ENCODE results near the gene ROS1.
"Not testable (repeated sequence)": the region's sequence is repeated elsewhere in the genome, so short reads cannot be mapped to it uniquely, and the experiment has no call there.

The ROS1 gene

GRCh38 chr6:117381749-117382148, 44.0 kb downstream of the ROS1 start:
- H3K4me3 ChIP-seq (ENCODE audit: insufficient read length, low read depth): no peak overlapping the region
- H3K27me3 ChIP-seq (ENCODE audit: insufficient read depth, insufficient read length): no peaks in the 10 kb centered on the region
- DNase-seq (ENCODE audit: low read depth, low spot score): no peak
- H3K9ac ChIP-seq (ENCODE audit: insufficient read length, low read depth): no peak overlapping the region
- no peaks in the 10 kb centered on the region for H3K36me3 ChIP-seq (ENCODE audit: insufficient read depth, insufficient read length, low read length)
- H3K4me1 ChIP-seq (ENCODE audit: insufficient read depth, insufficient read length): no peaks in the 10 kb centered on the region
- no peaks in the 10 kb centered on the region for H3K9me3 ChIP-seq (ENCODE audit: insufficient read depth, low read length)
- TF ChIP-seq YY1 (IDR thresholded peaks at IDR 0.05; ENCODE audit: insufficient read depth, insufficient read length): no peak
- TF ChIP-seq ZNF274 (IDR thresholded peaks at IDR 0.05; ENCODE audit: low read depth, low read length): no peak
- TF ChIP-seq SUZ12 (IDR thresholded peaks at IDR 0.05; ENCODE audit: extremely low read depth, insufficient read depth, insufficient read length): no peak

GRCh38 chr6:117380298-117380697, 45.4 kb downstream of the ROS1 start:
- no peaks in the 10 kb centered on the region for H3K27me3 ChIP-seq (ENCODE audit: insufficient read depth, insufficient read length)
- H3K4me3 ChIP-seq (ENCODE audit: insufficient read length, low read depth): no peak overlapping the region
- no peaks in the 10 kb centered on the region for H3K4me1 ChIP-seq (ENCODE audit: insufficient read depth, insufficient read length)
- no peak overlapping the region for H3K9ac ChIP-seq (ENCODE audit: insufficient read length, low read depth)
- no peak for TF ChIP-seq YY1 (IDR thresholded peaks at IDR 0.05; ENCODE audit: insufficient read depth, insufficient read length)
- no peak for TF ChIP-seq ZNF274 (IDR thresholded peaks at IDR 0.05; ENCODE audit: low read depth, low read length)
- TF ChIP-seq SUZ12 (IDR thresholded peaks at IDR 0.05; ENCODE audit: extremely low read depth, insufficient read depth, insufficient read length): no peak
- H3K36me3 ChIP-seq (ENCODE audit: insufficient read depth, insufficient read length, low read length): no peaks in the 10 kb centered on the region
- no peak for DNase-seq (ENCODE audit: low read depth, low spot score)
- H3K9me3 ChIP-seq (ENCODE audit: insufficient read depth, low read length): no peaks in the 10 kb centered on the region

- no peaks in the 10 kb centered on the region for H3K9me3 ChIP-seq (ENCODE audit: insufficient read depth, low read length)
- TF ChIP-seq ZNF274 (IDR thresholded peaks at IDR 0.05; ENCODE audit: low read depth, low read length) (no peak), SUZ12 (IDR thresholded peaks at IDR 0.05; ENCODE audit: extremely low read depth, insufficient read depth, insufficient read length) (no peak), YY1 (IDR thresholded peaks at IDR 0.05; ENCODE audit: insufficient read depth, insufficient read length) (no peak)
- H3K4me3 ChIP-seq (ENCODE audit: insufficient read length, low read depth): no peak overlapping the region
- H3K9ac ChIP-seq (ENCODE audit: insufficient read length, low read depth): no peak overlapping the region
- H3K4me1 ChIP-seq (ENCODE audit: insufficient read depth, insufficient read length): no peaks in the 10 kb centered on the region
- no peaks in the 10 kb centered on the region for H3K36me3 ChIP-seq (ENCODE audit: insufficient read depth, insufficient read length, low read length)
- no peak for DNase-seq (ENCODE audit: low read depth, low spot score)
- H3K27me3 ChIP-seq (ENCODE audit: insufficient read depth, insufficient read length): no peaks in the 10 kb centered on the region
These were observed 50.3 kb downstream of the ROS1 start for GRCh38 chr6:117375446-117375845.

- Histone ChIP-seq H3K9me3 (ENCODE audit: insufficient read depth, low read length) (no peaks in the 10 kb centered on the region), H3K36me3 (ENCODE audit: insufficient read depth, insufficient read length, low read length) (no peaks in the 10 kb centered on the region), H3K9ac (ENCODE audit: insufficient read length, low read depth) (no peak overlapping the region), H3K4me1 (ENCODE audit: insufficient read depth, insufficient read length) (no peaks in the 10 kb centered on the region), H3K27me3 (ENCODE audit: insufficient read depth, insufficient read length) (no peaks in the 10 kb centered on the region), H3K4me3 (ENCODE audit: insufficient read length, low read depth) (no peak overlapping the region)
- TF ChIP-seq YY1 (IDR thresholded peaks at IDR 0.05; ENCODE audit: insufficient read depth, insufficient read length) (no peak), SUZ12 (IDR thresholded peaks at IDR 0.05; ENCODE audit: extremely low read depth, insufficient read depth, insufficient read length) (no peak)
- no peak for DNase-seq (ENCODE audit: low read depth, low spot score)
These were observed 52.4 kb downstream of the ROS1 start for GRCh38 chr6:117373211-117373813.

- H3K27me3 ChIP-seq (ENCODE audit: insufficient read depth, insufficient read length); H3K9me3 ChIP-seq (ENCODE audit: insufficient read depth, low read length); H3K4me3 ChIP-seq (ENCODE audit: insufficient read length, low read depth); DNase-seq (ENCODE audit: low read depth, low spot score); H3K9ac ChIP-seq (ENCODE audit: insufficient read length, low read depth); H3K4me1 ChIP-seq (ENCODE audit: insufficient read depth, insufficient read length); H3K36me3 ChIP-seq (ENCODE audit: insufficient read depth, insufficient read length, low read length): not testable (repeated sequence)
These were observed 53.5 kb downstream of the ROS1 start for GRCh38 chr6:117372289-117372688.

- Histone ChIP-seq H3K36me3 (ENCODE audit: insufficient read depth, insufficient read length, low read length) (no peaks in the 10 kb centered on the region), H3K4me1 (ENCODE audit: insufficient read depth, insufficient read length) (no peaks in the 10 kb centered on the region), H3K4me3 (ENCODE audit: insufficient read length, low read depth) (no peak overlapping the region), H3K9me3 (ENCODE audit: insufficient read depth, low read length) (no peaks in the 10 kb centered on the region), H3K27me3 (ENCODE audit: insufficient read depth, insufficient read length) (no peaks in the 10 kb centered on the region), H3K9ac (ENCODE audit: insufficient read length, low read depth) (no peak overlapping the region)
- TF ChIP-seq SUZ12 (IDR thresholded peaks at IDR 0.05; ENCODE audit: extremely low read depth, insufficient read depth, insufficient read length) (no peak), YY1 (IDR thresholded peaks at IDR 0.05; ENCODE audit: insufficient read depth, insufficient read length) (no peak), ZNF274 (IDR thresholded peaks at IDR 0.05; ENCODE audit: low read depth, low read length) (no peak)
- no peak for DNase-seq (ENCODE audit: low read depth, low spot score)
These were observed 54.2 kb downstream of the ROS1 start for GRCh38 chr6:117371492-117371891.

GRCh38 chr6:117359581-117359980, 66.2 kb downstream of the ROS1 start:
- no peak overlapping the region for H3K9ac ChIP-seq (ENCODE audit: insufficient read length, low read depth)
- no peaks in the 10 kb centered on the region for H3K36me3 ChIP-seq (ENCODE audit: insufficient read depth, insufficient read length, low read length)
- no peaks in the 10 kb centered on the region for H3K27me3 ChIP-seq (ENCODE audit: insufficient read depth, insufficient read length)
- H3K4me1 ChIP-seq (ENCODE audit: insufficient read depth, insufficient read length): no peaks in the 10 kb centered on the region
- no peak for TF ChIP-seq SUZ12 (IDR thresholded peaks at IDR 0.05; ENCODE audit: extremely low read depth, insufficient read depth, insufficient read length)
- TF ChIP-seq YY1 (IDR thresholded peaks at IDR 0.05; ENCODE audit: insufficient read depth, insufficient read length): no peak
- no peak for TF ChIP-seq ZNF274 (IDR thresholded peaks at IDR 0.05; ENCODE audit: low read depth, low read length)
- H3K4me3 ChIP-seq (ENCODE audit: insufficient read length, low read depth): no peak overlapping the region
- no peaks in the 10 kb centered on the region for H3K9me3 ChIP-seq (ENCODE audit: insufficient read depth, low read length)
- no peak for DNase-seq (ENCODE audit: low read depth, low spot score)

- no peak for DNase-seq (ENCODE audit: low read depth, low spot score)
- Histone ChIP-seq H3K36me3 (ENCODE audit: insufficient read depth, insufficient read length, low read length) (no peaks in the 10 kb centered on the region), H3K27me3 (ENCODE audit: insufficient read depth, insufficient read length) (no peaks in the 10 kb centered on the region), H3K4me3 (ENCODE audit: insufficient read length, low read depth) (no peak overlapping the region), H3K9me3 (ENCODE audit: insufficient read depth, low read length) (no peaks in the 10 kb centered on the region), H3K4me1 (ENCODE audit: insufficient read depth, insufficient read length) (no peaks in the 10 kb centered on the region), H3K9ac (ENCODE audit: insufficient read length, low read depth) (no peak overlapping the region)
- TF ChIP-seq SUZ12 (IDR thresholded peaks at IDR 0.05; ENCODE audit: extremely low read depth, insufficient read depth, insufficient read length) (no peak), YY1 (IDR thresholded peaks at IDR 0.05; ENCODE audit: insufficient read depth, insufficient read length) (no peak), ZNF274 (IDR thresholded peaks at IDR 0.05; ENCODE audit: low read depth, low read length) (no peak)
These were observed 71.1 kb downstream of the ROS1 start for GRCh38 chr6:117354671-117355070.

All from NT2/D1 (cell line).